GM12878 (cell line): ENCODE measurements around the gene MRPS15. TPM values are rescaled to one million over a fixed set of nuclear protein-coding genes. Genes with fewer than 3 reads are reported as not detected.
A peak's percentile ranks its signal among the peaks of the same experiment; 100 is the strongest.

ENCODE experiments used
- ATAC-seq: fragments of 200-7000 bp; cut with Tn5 transposase; 3 replicates; pipeline ENCODE4 v1.9.1; 2020; ENCODE audit warnings: mild to moderate bottlenecking, moderate library complexity
- BruUV-seq: library from RNA; stranded (reverse); fragments of 400-500 nt; replicated peaks from 2 replicates; lab custom pipeline; 2021; lab: Mats Ljungman, UMichigan
- CTCF ChIA-PET: fragments of 300-600 bp; sonication (Branson Sonifier 250); formaldehyde crosslinking; extraction: SDS; loops from one replicate; lab custom pipeline; 2021; ENCODE audit warnings: inconsistent platforms; lab: Yijun Ruan, JAX
- POLR2A ChIA-PET: fragments of 350-600 bp; formaldehyde crosslinking; extraction: SDS; loops from one replicate; lab custom pipeline; 2021; ENCODE audit warnings: inconsistent platforms; lab: Charles Lee
- RAD21 ChIA-PET: fragments of 300-600 bp; sonication (Branson Sonifier 250); formaldehyde crosslinking; loops from one replicate; lab custom pipeline; 2023; ENCODE audit warnings: antibody characterized with exemption; ENCODE audit not compliant: unreplicated experiment; lab: Charles Lee
- SMC1A ChIA-PET: fragments of 300-600 bp; sonication (Branson Sonifier 250); formaldehyde crosslinking; loops from one replicate; lab custom pipeline; 2023; ENCODE audit not compliant: unreplicated experiment, uncharacterized antibody; lab: Charles Lee
- DNase-seq: peaks from one replicate; pipeline ENCODE4 v3.0.0-alpha.2; 2011; ENCODE audit warnings: low read depth, low spot score
- FAIRE-seq: peaks from 3 replicates; lab custom pipeline; 2011; peaks lifted over from hg19 to GRCh38; lab: Jason Lieb, UNC
- H2AFZ ChIP-seq: 2 replicates; pipeline ENCODE4 v1.6.0; 2011; ENCODE audit warnings: low read depth, low read length, control low read depth; ENCODE audit not compliant: control insufficient read depth
- H3K27ac ChIP-seq: 2 replicates; pipeline ENCODE4 v1.5.1; 2011; ENCODE audit warnings: control low read depth; ENCODE audit not compliant: control insufficient read depth, insufficient read depth
- H3K27me3 ChIP-seq, 2 experiments: replicated peaks in 1 of 2; 2 replicates each; pipeline versions ENCODE4 v1.6.0 to v1.6.1; 2011; ENCODE audit warnings: low read length in 1 of 2; ENCODE audit not compliant: control insufficient read depth in 2 of 2, insufficient read depth in 2 of 2
- H3K36me3 ChIP-seq, 2 experiments: 2 replicates each; pipeline ENCODE4 v1.5.1; 2011; ENCODE audit warnings: low read length in 1 of 2; ENCODE audit not compliant: control insufficient read depth in 2 of 2, insufficient read depth in 2 of 2
- H3K4me1 ChIP-seq: 2 replicates; pipeline ENCODE4 v1.6.1; 2011; ENCODE audit warnings: mild to moderate bottlenecking, low read length, moderate library complexity, mixed read lengths; ENCODE audit not compliant: control insufficient read depth, insufficient read depth
- H3K4me2 ChIP-seq: 2 replicates; pipeline ENCODE4 v1.6.0; 2011; ENCODE audit warnings: control low read depth; ENCODE audit not compliant: control insufficient read depth, insufficient read depth
- H3K4me3 ChIP-seq: fragments of 200-600 bp; sonication (generic); 2 replicates; pipeline ENCODE4 v1.5.1; 2016
- H3K79me2 ChIP-seq: 2 replicates; pipeline ENCODE4 v1.6.0; 2011; ENCODE audit warnings: low read length; ENCODE audit not compliant: control insufficient read depth, insufficient read depth
- H3K9ac ChIP-seq: 2 replicates; pipeline ENCODE4 v1.8.0; 2011; ENCODE audit warnings: low read length, control low read depth, mixed read lengths; ENCODE audit not compliant: control insufficient read depth, insufficient read depth
- H3K9me3 ChIP-seq: replicated peaks from 3 replicates; pipeline ENCODE4 v1.5.1; 2011; ENCODE audit warnings: mild to moderate bottlenecking, low read length; ENCODE audit not compliant: control insufficient read depth, insufficient read depth
- H4K20me1 ChIP-seq: 2 replicates; pipeline ENCODE4 v1.6.0; 2011; ENCODE audit not compliant: control insufficient read depth, insufficient read depth
- ATF7 ChIP-seq: fragments of 450-650 bp; IDR thresholded peaks from 2 replicates; pipeline ENCODE4 v1.6.1; 2016; ENCODE audit warnings: low read depth, mild to moderate bottlenecking
- BCL11A ChIP-seq: IDR thresholded peaks from 2 replicates; pipeline ENCODE4 v1.6.1; 2011; ENCODE audit warnings: low read depth, low read length
- EZH2 ChIP-seq: IDR thresholded peaks from 2 replicates; pipeline ENCODE4 v1.6.1; 2012; ENCODE audit warnings: low read depth, mild to moderate bottlenecking, control low read depth, inconsistent platforms, low read length, borderline replicate concordance; ENCODE audit not compliant: control insufficient read depth
- MEF2A ChIP-seq: IDR thresholded peaks from 2 replicates; pipeline ENCODE4 v1.6.1; 2011; ENCODE audit warnings: low read depth, mild to moderate bottlenecking, low read length, moderate library complexity; ENCODE audit not compliant: insufficient read depth
- MTA3 ChIP-seq: IDR thresholded peaks from 2 replicates; pipeline ENCODE4 v1.6.1; 2012; ENCODE audit warnings: low read length, inconsistent platforms, borderline replicate concordance
- MYB ChIP-seq: fragments of 150-350 bp; IDR thresholded peaks from 2 replicates; pipeline ENCODE4 v1.6.1; 2014; ENCODE audit warnings: mild to moderate bottlenecking, low read depth, low read length, borderline replicate concordance
- PRDM15 ChIP-seq: fragments of 450-650 bp; formaldehyde crosslinking; IDR thresholded peaks from 2 replicates; pipeline ENCODE4 v1.4.0; 2020; ENCODE audit warnings: mild to moderate bottlenecking, moderate library complexity
- SKIL ChIP-seq: fragments of 450-650 bp; IDR thresholded peaks from 2 replicates; pipeline ENCODE4 v1.6.1; 2017; ENCODE audit warnings: mild to moderate bottlenecking, low read depth, inconsistent platforms; ENCODE audit not compliant: poor library complexity, severe bottlenecking
- SMAD1 ChIP-seq: fragments of 450-650 bp; IDR thresholded peaks from 2 replicates; pipeline ENCODE4 v1.6.1; 2018; ENCODE audit warnings: mild to moderate bottlenecking, low read depth; ENCODE audit not compliant: partially characterized antibody
- STAT1 ChIP-seq: fragments of 450-650 bp; conservative IDR thresholded peaks from 2 replicates; pipeline ENCODE4 v1.6.1; 2014; ENCODE audit warnings: antibody characterized with exemption, mild to moderate bottlenecking
- SUZ12 ChIP-seq: fragments of 200-600 bp; sonication (generic); IDR thresholded peaks from one replicate; pipeline ENCODE4 v1.6.1; 2018; ENCODE audit warnings: antibody characterized with exemption, mild to moderate bottlenecking; ENCODE audit not compliant: unreplicated experiment
- ZNF622 ChIP-seq: fragments of 450-650 bp; IDR thresholded peaks from 2 replicates; pipeline ENCODE4 v1.6.1; 2017; ENCODE audit warnings: mild to moderate bottlenecking, inconsistent platforms
- in situ Hi-C: fragments of 300-500 bp; cut with MboI; formaldehyde crosslinking; loops from 9 replicates; pipeline ENCODE4 v1.14.3; 2018; ENCODE audit warnings: mixed read lengths
- intact Hi-C: fragments of 100-400 bp; cut with micrococcal nuclease; formaldehyde crosslinking; loops from one replicate; pipeline ENCODE4 v1.14.2; 2022; ENCODE audit not compliant: unreplicated experiment
- polyA plus RNA-seq, 11 experiments: library from polyadenylated mRNA; depleted of rRNA in 4 of 11; unstranded in 6 of 11; stranded (reverse) in 5 of 11; fragments of >200 nt; fragmentation: Nextera tagmentation in 4 of 11; fragmentation: Illumina TruSeq in 1 of 11; extraction: Ambion mirVana in 4 of 11; extraction: Trizol in 1 of 11; gene quantifications; 1 replicate in 1 of 11; 2 replicates in 10 of 11; pipeline versions ENCODE4 v1.2.1 to v1.2.3, GENCODE V29; 2011 to 2016; ENCODE audit warnings: inconsistent platforms in 2 of 11, missing spikeins in 2 of 11, low read depth in 1 of 11
- total RNA-seq, 4 experiments: library from RNA; depleted of rRNA in 3 of 4; stranded (reverse); fragments of >200 nt in 3 of 4; fragmentation: Illumina TruSeq in 1 of 4; extraction: Trizol in 1 of 4; gene quantifications; 2 replicates each; pipeline versions ENCODE4 v1.2.1 to v1.2.3, GENCODE V29; 2013 to 2021

MRPS15 gene
- total and polyA plus RNA-seq, 10 of the 15 experiments (the other 5 are each of a cell fraction or from before 2014, with no cell fraction given), result 41.1 to 207 (median 107) TPM

- peak; percentile 57 for FAIRE-seq
- ChIA-PET SMC1A (no interaction called here), CTCF (no interaction called here), POLR2A (no interaction called here), RAD21 (no interaction called here)
- no peaks in the 10 kb centered on the region for H3K79me2 ChIP-seq
- H3K36me3 ChIP-seq, result peaks cover 14 to 30% of the 10 kb centered on the region in 2 experiments
- no peak overlapping the region for H3K4me2 ChIP-seq
- H3K4me3 ChIP-seq, result no peak overlapping the region
- TF ChIP-seq MTA3 (no peak), SUZ12 (no peak), SMAD1 (no peak), MEF2A (no peak), PRDM15 (CRISPR knock-in tag) (no peak), EZH2 (no peak), MYB (no peak), BCL11A (no peak), STAT1 (no peak), ZNF622 (no peak), SKIL (no peak), ATF7 (no peak)
- no TSS peak for BruUV-seq
- no peak overlapping the region for H2AFZ ChIP-seq
- in situ Hi-C loops, result no loop called here
- H3K9me3 ChIP-seq, result no peaks in the 10 kb centered on the region
- H3K27ac ChIP-seq, result no peak overlapping the region
- H3K9ac ChIP-seq, result no peak overlapping the region
- intact Hi-C loops, result no loop called here
- H3K27me3 ChIP-seq, result no peaks in the 10 kb centered on the region
- no peak for DNase-seq
- ATAC-seq, result no peak
- H4K20me1 ChIP-seq, result no peaks in the 10 kb centered on the region
- H3K4me1 ChIP-seq, result peaks cover 8% of the 10 kb centered on the region
Observed at GRCh38 chr1:36456391-36456928, 7.7 kb downstream of the MRPS15 start.
